GM12878 (cell line): ENCODE results near the gene HSPA12B. TPM values are rescaled to one million over a fixed set of nuclear protein-coding genes. Genes with fewer than 3 reads are reported as not detected.

Source experiments
- ATAC-seq: fragments of 200-7000 bp; cut with Tn5 transposase; 3 replicates; pipeline ENCODE4 v1.9.1; 2020; ENCODE audit warnings: mild to moderate bottlenecking, moderate library complexity
- BruUV-seq: library from RNA; stranded (reverse); fragments of 400-500 nt; replicated peaks from 2 replicates; lab custom pipeline; 2021; lab: Mats Ljungman, UMichigan
- CTCF ChIA-PET: fragments of 300-600 bp; sonication (Branson Sonifier 250); formaldehyde crosslinking; extraction: SDS; loops from one replicate; lab custom pipeline; 2021; ENCODE audit warnings: inconsistent platforms; lab: Yijun Ruan, JAX
- POLR2A ChIA-PET: fragments of 350-600 bp; formaldehyde crosslinking; extraction: SDS; loops from one replicate; lab custom pipeline; 2021; ENCODE audit warnings: inconsistent platforms; lab: Charles Lee
- RAD21 ChIA-PET: fragments of 300-600 bp; sonication (Branson Sonifier 250); formaldehyde crosslinking; loops from one replicate; lab custom pipeline; 2023; ENCODE audit warnings: antibody characterized with exemption; ENCODE audit not compliant: unreplicated experiment; lab: Charles Lee
- SMC1A ChIA-PET: fragments of 300-600 bp; sonication (Branson Sonifier 250); formaldehyde crosslinking; loops from one replicate; lab custom pipeline; 2023; ENCODE audit not compliant: unreplicated experiment, uncharacterized antibody; lab: Charles Lee
- DNase-seq: peaks from one replicate; pipeline ENCODE4 v3.0.0-alpha.2; 2011; ENCODE audit warnings: low read depth, low spot score
- FAIRE-seq: peaks from 3 replicates; lab custom pipeline; 2011; peaks lifted over from hg19 to GRCh38; lab: Jason Lieb, UNC
- H2AFZ ChIP-seq: 2 replicates; pipeline ENCODE4 v1.6.0; 2011; ENCODE audit warnings: low read depth, low read length, control low read depth; ENCODE audit not compliant: control insufficient read depth
- H3K27ac ChIP-seq: 2 replicates; pipeline ENCODE4 v1.5.1; 2011; ENCODE audit warnings: control low read depth; ENCODE audit not compliant: control insufficient read depth, insufficient read depth
- H3K27me3 ChIP-seq, 2 experiments: replicated peaks in 1 of 2; 2 replicates each; pipeline versions ENCODE4 v1.6.0 to v1.6.1; 2011; ENCODE audit warnings: low read length in 1 of 2; ENCODE audit not compliant: control insufficient read depth in 2 of 2, insufficient read depth in 2 of 2
- H3K36me3 ChIP-seq, 2 experiments: 2 replicates each; pipeline ENCODE4 v1.5.1; 2011; ENCODE audit warnings: low read length in 1 of 2; ENCODE audit not compliant: control insufficient read depth in 2 of 2, insufficient read depth in 2 of 2
- H3K4me1 ChIP-seq: 2 replicates; pipeline ENCODE4 v1.6.1; 2011; ENCODE audit warnings: mild to moderate bottlenecking, low read length, moderate library complexity, mixed read lengths; ENCODE audit not compliant: control insufficient read depth, insufficient read depth
- H3K4me2 ChIP-seq: 2 replicates; pipeline ENCODE4 v1.6.0; 2011; ENCODE audit warnings: control low read depth; ENCODE audit not compliant: control insufficient read depth, insufficient read depth
- H3K4me3 ChIP-seq: fragments of 200-600 bp; sonication (generic); 2 replicates; pipeline ENCODE4 v1.5.1; 2016
- H3K79me2 ChIP-seq: 2 replicates; pipeline ENCODE4 v1.6.0; 2011; ENCODE audit warnings: low read length; ENCODE audit not compliant: control insufficient read depth, insufficient read depth
- H3K9ac ChIP-seq: 2 replicates; pipeline ENCODE4 v1.8.0; 2011; ENCODE audit warnings: low read length, control low read depth, mixed read lengths; ENCODE audit not compliant: control insufficient read depth, insufficient read depth
- H3K9me3 ChIP-seq: replicated peaks from 3 replicates; pipeline ENCODE4 v1.5.1; 2011; ENCODE audit warnings: mild to moderate bottlenecking, low read length; ENCODE audit not compliant: control insufficient read depth, insufficient read depth
- H4K20me1 ChIP-seq: 2 replicates; pipeline ENCODE4 v1.6.0; 2011; ENCODE audit not compliant: control insufficient read depth, insufficient read depth
- BHLHE40 ChIP-seq, 2 experiments: fragments of 450-650 bp in 1 of 2; IDR thresholded peaks; 2 replicates each; pipeline ENCODE4 v1.6.1; 2011 to 2017; ENCODE audit warnings: low read depth in 2 of 2, borderline replicate concordance in 1 of 2, improper control_type of control experiment in 1 of 2, low read length in 1 of 2, mild to moderate bottlenecking in 1 of 2
- DPF2 ChIP-seq: fragments of 450-650 bp; IDR thresholded peaks from 2 replicates; pipeline ENCODE4 v1.6.1; 2017; ENCODE audit warnings: mild to moderate bottlenecking
- EED ChIP-seq: sonication (generic); IDR thresholded peaks from 2 replicates; pipeline ENCODE4 v1.6.1; 2016; ENCODE audit warnings: antibody characterized with exemption, low read depth
- ELK1 ChIP-seq: IDR thresholded peaks from 2 replicates; pipeline ENCODE4 v1.6.1; 2012; ENCODE audit warnings: low read depth, low read length, improper control_type of control experiment
- GATAD2B ChIP-seq: fragments of 450-650 bp; conservative IDR thresholded peaks from 2 replicates; pipeline ENCODE4 v1.6.1; 2017; ENCODE audit warnings: low read depth, mild to moderate bottlenecking, moderate library complexity
- IRF4 ChIP-seq: IDR thresholded peaks from 2 replicates; pipeline ENCODE4 v1.6.1; 2011; ENCODE audit warnings: low read depth, low read length
- KAT2A ChIP-seq: conservative IDR thresholded peaks from 2 replicates; pipeline ENCODE4 v1.6.1; 2011; ENCODE audit warnings: low read depth, low read length; ENCODE audit not compliant: control insufficient read depth
- KLF5 ChIP-seq: fragments of 450-650 bp; IDR thresholded peaks from 2 replicates; pipeline ENCODE4 v1.6.1; 2014; ENCODE audit warnings: mild to moderate bottlenecking; ENCODE audit not compliant: partially characterized antibody
- NBN ChIP-seq: fragments of 450-650 bp; IDR thresholded peaks from 2 replicates; pipeline ENCODE4 v1.6.1; 2016
- NFYA ChIP-seq: IDR thresholded peaks from 2 replicates; pipeline ENCODE4 v1.6.1; 2011; ENCODE audit warnings: low read depth, mild to moderate bottlenecking, low read length, improper control_type of control experiment, borderline replicate concordance
- PAX8 ChIP-seq: fragments of 450-650 bp; IDR thresholded peaks from 2 replicates; pipeline ENCODE4 v1.6.1; 2017; ENCODE audit warnings: mild to moderate bottlenecking, moderate library complexity
- RAD51 ChIP-seq: fragments of 450-650 bp; IDR thresholded peaks from 2 replicates; pipeline ENCODE4 v1.6.1; 2016; ENCODE audit warnings: moderate library complexity, mild to moderate bottlenecking, inconsistent platforms
- REST ChIP-seq: IDR thresholded peaks from 2 replicates; pipeline ENCODE4 v1.6.1; 2012; ENCODE audit warnings: mild to moderate bottlenecking, low read depth, low read length
- RUNX3 ChIP-seq: IDR thresholded peaks from 2 replicates; pipeline ENCODE4 v1.6.1; 2012; ENCODE audit warnings: low read length, inconsistent platforms
- SUZ12 ChIP-seq: fragments of 200-600 bp; sonication (generic); IDR thresholded peaks from one replicate; pipeline ENCODE4 v1.6.1; 2018; ENCODE audit warnings: antibody characterized with exemption, mild to moderate bottlenecking; ENCODE audit not compliant: unreplicated experiment
- TAF1 ChIP-seq: IDR thresholded peaks from 2 replicates; pipeline ENCODE4 v1.6.1; 2011; ENCODE audit warnings: mild to moderate bottlenecking, low read depth, low read length, borderline replicate concordance
- TARDBP ChIP-seq: IDR thresholded peaks from 2 replicates; pipeline ENCODE4 v1.6.1; 2016; ENCODE audit warnings: borderline replicate concordance
- TBL1XR1 ChIP-seq: IDR thresholded peaks from 2 replicates; pipeline ENCODE4 v1.6.1; 2012; ENCODE audit warnings: low read depth, low read length, improper control_type of control experiment
- YY1 ChIP-seq: IDR thresholded peaks from 2 replicates; pipeline ENCODE4 v1.6.1; 2011; ENCODE audit warnings: low read depth, mild to moderate bottlenecking, low read length
- ZNF207 ChIP-seq: fragments of 450-650 bp; IDR thresholded peaks from 2 replicates; pipeline ENCODE4 v1.6.1; 2014; ENCODE audit warnings: antibody characterized with exemption, mild to moderate bottlenecking, borderline replicate concordance
- ZZZ3 ChIP-seq: IDR thresholded peaks from 2 replicates; pipeline ENCODE4 v1.6.1; 2011; ENCODE audit warnings: low read depth; ENCODE audit not compliant: control insufficient read depth, insufficient read length
- WGBS: methylation state at CpG from one replicate; pipeline ENCODE4 v1.1.6; 2016; ENCODE audit warnings: low lambda C conversion rate; ENCODE audit not compliant: insufficient replicate concordance, insufficient coverage; ENCODE audit errors: missing lambda C conversion rate; 5-methylcytosine and 5-hydroxymethylcytosine counted together
- in situ Hi-C: fragments of 300-500 bp; cut with MboI; formaldehyde crosslinking; loops from 9 replicates; pipeline ENCODE4 v1.14.3; 2018; ENCODE audit warnings: mixed read lengths
- intact Hi-C: fragments of 100-400 bp; cut with micrococcal nuclease; formaldehyde crosslinking; loops from one replicate; pipeline ENCODE4 v1.14.2; 2022; ENCODE audit not compliant: unreplicated experiment
- polyA plus RNA-seq, 11 experiments: library from polyadenylated mRNA; depleted of rRNA in 4 of 11; unstranded in 6 of 11; stranded (reverse) in 5 of 11; fragments of >200 nt; fragmentation: Nextera tagmentation in 4 of 11; fragmentation: Illumina TruSeq in 1 of 11; extraction: Ambion mirVana in 4 of 11; extraction: Trizol in 1 of 11; gene quantifications; 1 replicate in 1 of 11; 2 replicates in 10 of 11; pipeline versions ENCODE4 v1.2.1 to v1.2.3, GENCODE V29; 2011 to 2016; ENCODE audit warnings: inconsistent platforms in 2 of 11, missing spikeins in 2 of 11, low read depth in 1 of 11
- total RNA-seq, 4 experiments: library from RNA; depleted of rRNA in 3 of 4; stranded (reverse); fragments of >200 nt in 3 of 4; fragmentation: Illumina TruSeq in 1 of 4; extraction: Trizol in 1 of 4; gene quantifications; 2 replicates each; pipeline versions ENCODE4 v1.2.1 to v1.2.3, GENCODE V29; 2013 to 2021

The HSPA12B gene
- total and polyA plus RNA-seq, 10 of the 15 experiments (the other 5 are each of a cell fraction or from before 2014, with no cell fraction given), result 0.08 TPM; not detected in 9

- TF ChIP-seq ELK1 (no peak), NFYA (no peak), KAT2A (no peak), BHLHE40 (IDR thresholded peaks at IDR 0.05; ENCODE audit: borderline replicate concordance in 1 of 2, low read depth in 2 of 2, low read length in 1 of 2) (no peak), YY1 (no peak), EED (no peak), SUZ12 (no peak), PAX8 (no peak), ZNF207 (no peak), ZZZ3 (no peak), GATAD2B (no peak), IRF4 (no peak)
- TF ChIP-seq, all 136 proteins: peak for 0
Observed at GRCh38 chr20:3702611-3703391, 29.7 kb upstream of the HSPA12B start (continued).

- Histone ChIP-seq H3K4me2 (no peak overlapping the region), H4K20me1 (no peaks in the 10 kb centered on the region), H3K9me3 (no peaks in the 10 kb centered on the region), H3K9ac (no peak overlapping the region), H3K27me3 (peaks cover 0 to 2% of the 10 kb centered on the region in 2 experiments; a peak in 2 of 4 replicates), H3K79me2 (no peaks in the 10 kb centered on the region), H2AFZ (no peak overlapping the region), H3K36me3 (no peaks in the 10 kb centered on the region), H3K4me1 (no peaks in the 10 kb centered on the region), H3K4me3 (no peak overlapping the region), H3K27ac (no peak overlapping the region)
- no TSS peak for BruUV-seq
- POLR2A ChIA-PET, result no interaction called here
- intact Hi-C loops, result no loop called here
- FAIRE-seq, result no peak
- ATAC-seq, result no peak
- in situ Hi-C loops, result no loop called here
- DNase-seq, result no peak
- CTCF ChIA-PET, result interaction anchor here (1.0 to 2.0 kb wide), 3 partner anchors 10 to 14 kb away, joined by 3 to 7 read pairs (median 3); no protein-coding TSS in a partner anchor
- SMC1A ChIA-PET, result no interaction called here
- RAD21 ChIA-PET, result no interaction called here
- 42% methylated on average over 5 of the region's 5 CpGs for WGBS
- TF ChIP-seq KLF5, result no peak
- TF ChIP-seq TARDBP, result no peak
- no peak for TF ChIP-seq RUNX3
- no peak for TF ChIP-seq NBN
- no peak for TF ChIP-seq RAD51
- no peak for TF ChIP-seq REST
- TF ChIP-seq TAF1, result no peak
- TF ChIP-seq TBL1XR1, result no peak
- TF ChIP-seq DPF2, result no peak
Observed at GRCh38 chr20:3704087-3704486, 28.4 kb upstream of the HSPA12B start.
